ENCODE measurements around the gene ATP6V1B1. TPM values are rescaled to one million over a fixed set of nuclear protein-coding genes. Genes with fewer than 3 reads are reported as not detected.

ATP6V1B1 gene
- total RNA-seq, 2 donors from 2014 or later = 0.48 to 1.4 TPM

Other genes with a start within 250 kb of the ATP6V1B1 start
- gene ADD2, start 167.7 kb upstream of the ATP6V1B1 start, total RNA-seq = 1 to 10 TPM; 3.0 to 5.2 TPM
- gene FIGLA, start 145.3 kb upstream of the ATP6V1B1 start, total RNA-seq = not detected
- gene CLEC4F, start 115.3 kb upstream of the ATP6V1B1 start, total RNA-seq = under 1 TPM; 0.29 to 0.32 TPM
- gene CD207, start 100.1 kb upstream of the ATP6V1B1 start, total RNA-seq = under 1 TPM in 1 of 2 donors, not detected in 1; 0.42 TPM
- gene VAX2, start 35.3 kb upstream of the ATP6V1B1 start, total RNA-seq = 1 to 10 TPM in 1 of 2 donors, under 1 TPM in 1; 0.57 to 1.4 TPM
- gene ANKRD53, start 42.7 kb downstream of the ATP6V1B1 start, total RNA-seq = 1 to 10 TPM; 1.4 to 2.3 TPM
- 10 to 100 TPM; 44.3 to 50.4 TPM for gene TEX261, start 59.0 kb downstream of the ATP6V1B1 start, total RNA-seq
- gene NAGK, start 132.7 kb downstream of the ATP6V1B1 start, total RNA-seq = 10 to 100 TPM; 89.5 to 90.9 TPM
- gene MCEE, start 194.3 kb downstream of the ATP6V1B1 start, total RNA-seq = 10 to 100 TPM; 21.3 to 22.6 TPM
- gene MPHOSPH10, start 194.7 kb downstream of the ATP6V1B1 start, total RNA-seq = 10 to 100 TPM; 26.3 to 28.3 TPM

All from posterior vena cava (tissue), 2 donors.